ENCODE data around the gene OR6C2. TPM values are rescaled to one million over a fixed set of nuclear protein-coding genes. Genes with fewer than 3 reads are reported as not detected.

OR6C2 gene
- total and polyA plus RNA-seq, 2 of the 8 experiments (the other 6 are each of a cell fraction or from before 2014, with no cell fraction given), result not detected

GRCh38 chr12:55469291-55469690 lies 25.4 kb downstream of the OR6C2 start (continued):
- no peak for TF ChIP-seq BCL11A (IDR thresholded peaks at IDR 0.05; ENCODE audit: low read depth in 2 of 2, low read length in 2 of 2)
- no peak for TF ChIP-seq JUN (IDR thresholded peaks at IDR 0.05; ENCODE audit: low read depth, low read length)
- TF ChIP-seq RXRA (IDR thresholded peaks at IDR 0.05; ENCODE audit: insufficient read depth, low read depth, low read length), result no peak
- TF ChIP-seq CREB1 (IDR thresholded peaks at IDR 0.05), result no peak
